ENCODE measurements around the gene ARID5B.

GRCh38 chr10:61863981-61864380, 37.5 kb upstream of the ARID5B start:
- TF ChIP-seq CTCF (IDR thresholded peaks at IDR 0.05) (no peak), POLR2A (IDR thresholded peaks at IDR 0.05) (no peak)
